GM12878 (cell line): ENCODE results near the gene CENPC. TPM values are rescaled to one million over a fixed set of nuclear protein-coding genes. Genes with fewer than 3 reads are reported as not detected.

Experiments used
- EED ChIP-seq: sonication (generic); IDR thresholded peaks from 2 replicates; pipeline ENCODE4 v1.6.1; 2016; ENCODE audit warnings: antibody characterized with exemption, low read depth
- EP300 ChIP-seq, 2 experiments: fragments of 150-350 bp in 1 of 2; IDR thresholded peaks; 2 replicates each; pipeline ENCODE4 v1.6.1; 2011 to 2012; ENCODE audit warnings: low read depth in 2 of 2, low read length in 2 of 2, borderline replicate concordance in 1 of 2, improper control_type of control experiment in 1 of 2, inconsistent platforms in 1 of 2; ENCODE audit not compliant: control insufficient read depth in 1 of 2
- HCFC1 ChIP-seq: fragments of 150-350 bp; IDR thresholded peaks from 2 replicates; pipeline ENCODE4 v1.6.1; 2014; ENCODE audit warnings: low read length
- IKZF2 ChIP-seq, 2 experiments: fragments of 450-650 bp; IDR thresholded peaks; 2 replicates each; pipeline ENCODE4 v1.6.1; 2017; ENCODE audit warnings: mild to moderate bottlenecking in 2 of 2, moderate library complexity in 2 of 2
- PAX5 ChIP-seq: IDR thresholded peaks from 2 replicates; pipeline ENCODE4 v1.6.1; 2011; ENCODE audit warnings: low read depth, low read length, borderline replicate concordance
- POLR2A ChIP-seq: IDR thresholded peaks from 2 replicates; pipeline ENCODE4 v1.6.1; 2011; ENCODE audit warnings: low read depth, mild to moderate bottlenecking, low read length
- POLR2AphosphoS5 ChIP-seq: IDR thresholded peaks from 2 replicates; pipeline ENCODE4 v1.6.1; 2011; ENCODE audit warnings: mild to moderate bottlenecking, low read length, inconsistent platforms
- RELA ChIP-seq: fragments of 450-650 bp; IDR thresholded peaks from 2 replicates; pipeline ENCODE4 v1.8.0; 2014; ENCODE audit warnings: borderline replicate concordance; ENCODE audit not compliant: partially characterized antibody
- RFX5 ChIP-seq: IDR thresholded peaks from 2 replicates; pipeline ENCODE4 v1.6.1; 2011; ENCODE audit warnings: low read depth, low read length, improper control_type of control experiment
- TBL1XR1 ChIP-seq: IDR thresholded peaks from 2 replicates; pipeline ENCODE4 v1.6.1; 2012; ENCODE audit warnings: low read depth, low read length, improper control_type of control experiment
- TCF12 ChIP-seq: IDR thresholded peaks from 2 replicates; pipeline ENCODE4 v1.6.1; 2011; ENCODE audit warnings: low read depth, mild to moderate bottlenecking, low read length
- TCF7 ChIP-seq: IDR thresholded peaks from 2 replicates; pipeline ENCODE4 v1.6.1; 2014; ENCODE audit warnings: antibody characterized with exemption, borderline replicate concordance
- polyA plus RNA-seq, 11 experiments: library from polyadenylated mRNA; depleted of rRNA in 4 of 11; unstranded in 6 of 11; stranded (reverse) in 5 of 11; fragments of >200 nt; fragmentation: Nextera tagmentation in 4 of 11; fragmentation: Illumina TruSeq in 1 of 11; extraction: Ambion mirVana in 4 of 11; extraction: Trizol in 1 of 11; gene quantifications; 1 replicate in 1 of 11; 2 replicates in 10 of 11; pipeline versions ENCODE4 v1.2.1 to v1.2.3, GENCODE V29; 2011 to 2016; ENCODE audit warnings: inconsistent platforms in 2 of 11, missing spikeins in 2 of 11, low read depth in 1 of 11
- total RNA-seq, 4 experiments: library from RNA; depleted of rRNA in 3 of 4; stranded (reverse); fragments of >200 nt in 3 of 4; fragmentation: Illumina TruSeq in 1 of 4; extraction: Trizol in 1 of 4; gene quantifications; 2 replicates each; pipeline versions ENCODE4 v1.2.1 to v1.2.3, GENCODE V29; 2013 to 2021
- TF ChIP-seq, protein P1 (sequence below): fragments of 450-650 bp; IDR thresholded peaks from 2 replicates; pipeline ENCODE4 v1.6.1; 2017; ENCODE audit warnings: mild to moderate bottlenecking, moderate library complexity

The CENPC gene
- total and polyA plus RNA-seq, 10 of the 15 experiments (the other 5 are each of a cell fraction or from before 2014, with no cell fraction given): 13.1 to 34.9 (median 20.3) TPM

- TF ChIP-seq, protein P1, sequence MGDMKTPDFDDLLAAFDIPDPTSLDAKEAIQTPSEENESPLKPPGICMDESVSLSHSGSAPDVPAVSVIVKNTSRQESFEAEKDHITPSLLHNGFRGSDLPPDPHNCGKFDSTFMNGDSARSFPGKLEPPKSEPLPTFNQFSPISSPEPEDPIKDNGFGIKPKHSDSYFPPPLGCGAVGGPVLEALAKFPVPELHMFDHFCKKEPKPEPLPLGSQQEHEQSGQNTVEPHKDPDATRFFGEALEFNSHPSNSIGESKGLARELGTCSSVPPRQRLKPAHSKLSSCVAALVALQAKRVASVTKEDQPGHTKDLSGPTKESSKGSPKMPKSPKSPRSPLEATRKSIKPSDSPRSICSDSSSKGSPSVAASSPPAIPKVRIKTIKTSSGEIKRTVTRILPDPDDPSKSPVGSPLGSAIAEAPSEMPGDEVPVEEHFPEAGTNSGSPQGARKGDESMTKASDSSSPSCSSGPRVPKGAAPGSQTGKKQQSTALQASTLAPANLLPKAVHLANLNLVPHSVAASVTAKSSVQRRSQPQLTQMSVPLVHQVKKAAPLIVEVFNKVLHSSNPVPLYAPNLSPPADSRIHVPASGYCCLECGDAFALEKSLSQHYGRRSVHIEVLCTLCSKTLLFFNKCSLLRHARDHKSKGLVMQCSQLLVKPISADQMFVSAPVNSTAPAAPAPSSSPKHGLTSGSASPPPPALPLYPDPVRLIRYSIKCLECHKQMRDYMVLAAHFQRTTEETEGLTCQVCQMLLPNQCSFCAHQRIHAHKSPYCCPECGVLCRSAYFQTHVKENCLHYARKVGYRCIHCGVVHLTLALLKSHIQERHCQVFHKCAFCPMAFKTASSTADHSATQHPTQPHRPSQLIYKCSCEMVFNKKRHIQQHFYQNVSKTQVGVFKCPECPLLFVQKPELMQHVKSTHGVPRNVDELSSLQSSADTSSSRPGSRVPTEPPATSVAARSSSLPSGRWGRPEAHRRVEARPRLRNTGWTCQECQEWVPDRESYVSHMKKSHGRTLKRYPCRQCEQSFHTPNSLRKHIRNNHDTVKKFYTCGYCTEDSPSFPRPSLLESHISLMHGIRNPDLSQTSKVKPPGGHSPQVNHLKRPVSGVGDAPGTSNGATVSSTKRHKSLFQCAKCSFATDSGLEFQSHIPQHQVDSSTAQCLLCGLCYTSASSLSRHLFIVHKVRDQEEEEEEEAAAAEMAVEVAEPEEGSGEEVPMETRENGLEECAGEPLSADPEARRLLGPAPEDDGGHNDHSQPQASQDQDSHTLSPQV: no peak
- TF ChIP-seq PAX5: 0 out of 2 replicates have a peak, but pooled peaks have one; percentile 29
- TF ChIP-seq RELA: peak; percentile 28
- peak; percentile 99 for TF ChIP-seq POLR2A
- TF ChIP-seq TCF7: no peak
- TF ChIP-seq IKZF2 (IDR thresholded peaks at IDR 0.05): no peak
- peak; percentile 98 for TF ChIP-seq POLR2AphosphoS5
- peak; percentile 53 for TF ChIP-seq HCFC1
- TF ChIP-seq TCF12: 0 out of 2 replicates have a peak, but pooled peaks have one; percentile 18
- no peak for TF ChIP-seq TBL1XR1
- TF ChIP-seq EP300 (IDR thresholded peaks at IDR 0.05; ENCODE audit: borderline replicate concordance in 1 of 2, control insufficient read depth in 1 of 2, low read depth in 2 of 2, low read length in 2 of 2): 0 out of 4 replicates have a peak, but pooled peaks of 1 of the 2 experiments have one; percentile 5
- TF ChIP-seq EED: no peak
- peak; percentile 32; the same call in 1 of the 2 replicates for TF ChIP-seq RFX5
Observed at GRCh38 chr4:67545199-67546003, at the start of gene CENPC (continued).
